ENCODE measurements around the gene ALOX5. TPM values are rescaled to one million over a fixed set of nuclear protein-coding genes. Genes with fewer than 3 reads are reported as not detected.

ALOX5 gene
- total and polyA plus RNA-seq, 4 donors = 2.9 to 16.9 (median 8.4) TPM

- H3K4me3 ChIP-seq (ENCODE audit: low read depth in 1 of 3, low read length in 3 of 3) = no peak overlapping the region
- TF ChIP-seq GABPA (IDR thresholded peaks at IDR 0.05 in 1 of 2, conservative IDR thresholded peaks at IDR 0.05 in 1 of 2) (no peak), RXRA (IDR thresholded peaks at IDR 0.05) (no peak), RAD21 (IDR thresholded peaks at IDR 0.05) (no peak), ZBTB33 (IDR thresholded peaks at IDR 0.05) (no peak)
- no peaks in the 10 kb centered on the region for H3K9me3 ChIP-seq (ENCODE audit: control insufficient read depth in 4 of 4, low read length in 3 of 4)
- WGBS = 90% methylated on average over 17 of the region's 17 CpGs
- H3K27ac ChIP-seq (ENCODE audit: low read depth in 1 of 2, low read length in 2 of 2) = no peak overlapping the region
- H3K9ac ChIP-seq (ENCODE audit: low read depth in 1 of 2, low read length in 2 of 2) = no peak overlapping the region
- no peak for DNase-seq (ENCODE audit: low spot score)
- H3K4me1 ChIP-seq (ENCODE audit: control insufficient read depth in 4 of 4, insufficient read depth in 4 of 4, low read length in 3 of 4) = no peaks in the 10 kb centered on the region
- H3K27me3 ChIP-seq (ENCODE audit: control insufficient read depth in 4 of 4, insufficient read depth in 4 of 4, low read length in 3 of 4) = no peaks in the 10 kb centered on the region
- H3K36me3 ChIP-seq (ENCODE audit: control insufficient read depth in 4 of 4, insufficient read depth in 3 of 4, low read depth in 1 of 4, low read length in 3 of 4) = no peaks in the 10 kb centered on the region
Observed at GRCh38 chr10:45382591-45382990, 8.6 kb downstream of the ALOX5 start.

GRCh38 chr10:45383682-45384330 is 9.8 kb downstream of the ALOX5 start:
- Histone ChIP-seq H3K27ac (ENCODE audit: low read depth in 1 of 2, low read length in 2 of 2) (no peak overlapping the region), H3K4me3 (ENCODE audit: low read depth in 1 of 3, low read length in 3 of 3) (no peak overlapping the region), H3K9me3 (ENCODE audit: control insufficient read depth in 4 of 4, low read length in 3 of 4) (no peaks in the 10 kb centered on the region), H3K4me1 (ENCODE audit: control insufficient read depth in 4 of 4, insufficient read depth in 4 of 4, low read length in 3 of 4) (no peaks in the 10 kb centered on the region), H3K9ac (ENCODE audit: low read depth in 1 of 2, low read length in 2 of 2) (no peak overlapping the region), H3K27me3 (ENCODE audit: control insufficient read depth in 4 of 4, insufficient read depth in 4 of 4, low read length in 3 of 4) (no peaks in the 10 kb centered on the region), H3K36me3 (ENCODE audit: control insufficient read depth in 4 of 4, insufficient read depth in 3 of 4, low read depth in 1 of 4, low read length in 3 of 4) (no peaks in the 10 kb centered on the region)
- no peak for DNase-seq (ENCODE audit: low spot score)
- 85% methylated on average over 4 of the region's 4 CpGs for WGBS
- TF ChIP-seq SP1 (IDR thresholded peaks at IDR 0.05) = no peak
- TF ChIP-seq JUND (IDR thresholded peaks at IDR 0.05) = no peak
- TF ChIP-seq RAD21 (IDR thresholded peaks at IDR 0.05) = no peak
- no peak for TF ChIP-seq CTCF (IDR thresholded peaks at IDR 0.05; ENCODE audit: low read depth, low read length, missing input control)
- TF ChIP-seq HNF4A (conservative IDR thresholded peaks at IDR 0.05) = no peak
- TF ChIP-seq EGR1 (IDR thresholded peaks at IDR 0.05; ENCODE audit: low read depth in 2 of 2) = no peak
- no peak for TF ChIP-seq HNF4G (IDR thresholded peaks at IDR 0.05)
- no peak for TF ChIP-seq YY1 (IDR thresholded peaks at IDR 0.05)
- no peak for TF ChIP-seq GABPA (IDR thresholded peaks at IDR 0.05 in 1 of 2, conservative IDR thresholded peaks at IDR 0.05 in 1 of 2)
- no peak for TF ChIP-seq ZBTB33 (IDR thresholded peaks at IDR 0.05)
- TF ChIP-seq REST (IDR thresholded peaks at IDR 0.05) = no peak
- TF ChIP-seq NR2F2 (IDR thresholded peaks at IDR 0.05) = no peak
- TF ChIP-seq FOXA2 (IDR thresholded peaks at IDR 0.05) = no peak
- no peak for TF ChIP-seq TAF1 (conservative IDR thresholded peaks at IDR 0.05)
- no peak for TF ChIP-seq FOXA1 (IDR thresholded peaks at IDR 0.05)
- no peak for TF ChIP-seq RXRA (IDR thresholded peaks at IDR 0.05)
- no peak for TF ChIP-seq ATF3 (IDR thresholded peaks at IDR 0.05)
- TF ChIP-seq MAX (IDR thresholded peaks at IDR 0.05) = no peak
